K562 (cell line): ENCODE results near the gene GPD2. TPM values are rescaled to one million over a fixed set of nuclear protein-coding genes. Genes with fewer than 3 reads are reported as not detected.

Experiments
- ATAC-seq: fragments of 200-7000 bp; cut with Tn5 transposase; 3 replicates; pipeline ENCODE4 v1.9.1; 2020; ENCODE audit warnings: moderate library complexity
- BruUV-seq: library from RNA; stranded (reverse); fragments of 400-500 nt; replicated peaks from 2 replicates; lab custom pipeline; 2021; lab: Mats Ljungman, UMichigan
- CTCF ChIA-PET: fragments of 300-600 bp; formaldehyde crosslinking; extraction: SDS; loops from one replicate; lab custom pipeline; 2021; ENCODE audit warnings: low intra/inter-chr PET ratio; lab: Yijun Ruan, JAX
- POLR2A ChIA-PET: fragments of 300-600, 350-650 bp; sonication (Branson Sonifier 250); formaldehyde crosslinking; extraction: SDS; loops from one replicate; lab custom pipeline; 2021; ENCODE audit warnings: antibody characterized with exemption, inconsistent platforms; lab: Yijun Ruan, JAX
- DNase-seq, 4 experiments: peaks; one replicate each; pipeline versions ENCODE4 v3.0.0 to v3.0.0-alpha.2; 2011 to 2018; ENCODE audit warnings: low spot score in 3 of 4, mixed read lengths in 3 of 4; ENCODE audit errors: extremely low read depth in 1 of 4
- FAIRE-seq: peaks from 2 replicates; lab custom pipeline; 2011; peaks lifted over from hg19 to GRCh38; lab: Jason Lieb, UNC
- H2AFZ ChIP-seq: 2 replicates; pipeline ENCODE4 v1.6.0; 2011; ENCODE audit warnings: low read depth, low read length, control low read depth, inconsistent platforms
- H3K27ac ChIP-seq: fragments of 200-600 bp; 3 replicates; pipeline ENCODE4 v1.8.0; 2011; ENCODE audit warnings: low read depth, mild to moderate bottlenecking, control low read depth, inconsistent platforms, low read length, moderate library complexity, mixed read lengths; ENCODE audit errors: extremely low read depth
- H3K27me3 ChIP-seq, 2 experiments: fragments of 300-600 bp in 1 of 2; 2 replicates in 1 of 2; 3 replicates in 1 of 2; pipeline versions ENCODE4 v1.6.0 to v1.8.0; 2011; ENCODE audit warnings: inconsistent platforms in 2 of 2, low read length in 2 of 2, mild to moderate bottlenecking in 1 of 2, mixed read lengths in 1 of 2, moderate library complexity in 1 of 2; ENCODE audit not compliant: control insufficient read depth in 2 of 2, insufficient read depth in 2 of 2
- H3K36me3 ChIP-seq: fragments of 300-600 bp; 3 replicates; pipeline ENCODE4 v1.8.0; 2011; ENCODE audit warnings: mild to moderate bottlenecking, low read length, inconsistent platforms; ENCODE audit not compliant: control insufficient read depth, insufficient read depth
- H3K4me1 ChIP-seq, 2 experiments: fragments of 200-600 bp in 1 of 2; replicated peaks in 1 of 2; 2 replicates in 1 of 2; 3 replicates in 1 of 2; pipeline versions ENCODE4 v1.5.1 to v1.8.0; 2011; ENCODE audit warnings: inconsistent platforms in 2 of 2, low read length in 2 of 2, mild to moderate bottlenecking in 1 of 2, mixed read lengths in 1 of 2, moderate library complexity in 1 of 2; ENCODE audit not compliant: control insufficient read depth in 2 of 2, insufficient read depth in 2 of 2
- H3K4me2 ChIP-seq: 2 replicates; pipeline ENCODE4 v1.6.1; 2011; ENCODE audit warnings: low read length, control low read depth, inconsistent platforms, mixed read lengths; ENCODE audit not compliant: insufficient read depth
- H3K4me3 ChIP-seq: fragments of 200-600 bp; sonication (generic), shearing (Covaris generic); 2 replicates; pipeline ENCODE4 v1.5.1; 2016; ENCODE audit warnings: control low read depth, inconsistent platforms
- H3K79me2 ChIP-seq: fragments of 200-600 bp; 3 replicates; pipeline ENCODE4 v1.8.0; 2011; ENCODE audit warnings: low read length, inconsistent platforms; ENCODE audit not compliant: control insufficient read depth, insufficient read depth
- H3K9ac ChIP-seq, 2 experiments: 2 replicates each; pipeline versions ENCODE4 v1.6.0 to v1.6.1; 2011; ENCODE audit warnings: low read depth in 2 of 2, low read length in 2 of 2, control low read depth in 1 of 2, inconsistent platforms in 1 of 2, mild to moderate bottlenecking in 1 of 2, mixed read lengths in 1 of 2; ENCODE audit not compliant: insufficient read depth in 1 of 2
- H3K9me1 ChIP-seq: one replicate; pipeline ENCODE4 v1.6.0; 2011; ENCODE audit warnings: inconsistent platforms, mild to moderate bottlenecking, low read length, moderate library complexity; ENCODE audit not compliant: control insufficient read depth, insufficient read depth
- H3K9me3 ChIP-seq: replicated peaks from 2 replicates; pipeline ENCODE4 v1.5.1; 2011; ENCODE audit warnings: low read depth, low read length, inconsistent platforms; ENCODE audit not compliant: control insufficient read depth, insufficient read depth
- H4K20me1 ChIP-seq: replicated peaks from 2 replicates; pipeline ENCODE4 v1.6.1; 2011; ENCODE audit warnings: low read length, inconsistent platforms, mixed read lengths; ENCODE audit not compliant: control insufficient read depth, insufficient read depth
- CREM ChIP-seq: IDR thresholded peaks from 2 replicates; pipeline ENCODE4 v1.6.1; 2014; ENCODE audit warnings: antibody characterized with exemption, low read depth
- DACH1 ChIP-seq: fragments of 450-650 bp; IDR thresholded peaks from 2 replicates; pipeline ENCODE4 v1.6.1; 2018; ENCODE audit not compliant: partially characterized antibody
- KAT2B ChIP-seq: IDR thresholded peaks from one replicate; pipeline ENCODE4 v1.6.1; 2012; ENCODE audit warnings: low read depth, mild to moderate bottlenecking, control low read depth, inconsistent platforms, low read length, moderate library complexity
- KDM5B ChIP-seq: fragments of 200-600 bp; sonication (generic); IDR thresholded peaks from 2 replicates; pipeline ENCODE4 v1.6.1; 2012; ENCODE audit warnings: low read depth, mild to moderate bottlenecking, moderate library complexity, low read length, control low read depth, inconsistent platforms; ENCODE audit not compliant: insufficient replicate concordance
- MAFK ChIP-seq: IDR thresholded peaks from 2 replicates; pipeline ENCODE4 v1.6.1; 2011; ENCODE audit warnings: low read length, improper control_type of control experiment
- MTF1 ChIP-seq: fragments of 250-450 bp; sonication (Bioruptor Pico); IDR thresholded peaks from 2 replicates; pipeline ENCODE4 v1.9.0; 2021; ENCODE audit warnings: moderate library complexity, mild to moderate bottlenecking, inconsistent platforms, borderline replicate concordance
- MYBL2 ChIP-seq, 2 experiments: fragments of 450-650 bp in 1 of 2; sonication (generic) in 1 of 2; formaldehyde crosslinking in 1 of 2; IDR thresholded peaks; 2 replicates each; pipeline versions ENCODE4 v1.6.1 to v1.8.1; 2017 to 2022; ENCODE audit warnings: borderline replicate concordance in 1 of 2, inconsistent platforms in 1 of 2, low read depth in 1 of 2, mild to moderate bottlenecking in 1 of 2, missing genetic modification reagents in 1 of 2, moderate library complexity in 1 of 2
- NFIC ChIP-seq: fragments of 450-650 bp; IDR thresholded peaks from 2 replicates; pipeline ENCODE4 v1.6.1; 2017; ENCODE audit warnings: mild to moderate bottlenecking, inconsistent platforms
- TARDBP ChIP-seq: fragments of 450-650 bp; IDR thresholded peaks from 2 replicates; pipeline ENCODE4 v1.6.1; 2016
- ZBTB8A ChIP-seq: fragments of 450-650 bp; IDR thresholded peaks from 2 replicates; pipeline ENCODE4 v1.6.1; 2018; ENCODE audit warnings: mild to moderate bottlenecking, moderate library complexity; ENCODE audit not compliant: partially characterized antibody
- ZNF232 ChIP-seq: sonication (generic); formaldehyde crosslinking; IDR thresholded peaks from 2 replicates; pipeline ENCODE4 v1.8.0; 2022; ENCODE audit warnings: mild to moderate bottlenecking, missing genetic modification reagents
- WGBS: fragments of 100-300 bp; shearing (Covaris generic); methylation state at CpG from one replicate; pipeline ENCODE4 v1.1.6; 2016; ENCODE audit warnings: low coverage, mixed read lengths; ENCODE audit not compliant: insufficient coverage; ENCODE audit errors: missing lambda C conversion rate; 5-methylcytosine and 5-hydroxymethylcytosine counted together
- in situ Hi-C: fragments of 300-500 bp; cut with MboI; formaldehyde crosslinking; loops from 4 replicates; pipeline ENCODE4 v1.15.0; 2018; ENCODE audit warnings: inconsistent platforms, mixed read lengths
- intact Hi-C: fragments of 100-400 bp; cut with micrococcal nuclease; formaldehyde crosslinking; loops from 2 replicates; pipeline ENCODE4 v1.14.2; 2022
- polyA plus RNA-seq, 8 experiments: library from polyadenylated mRNA; depleted of rRNA in 4 of 8; stranded (reverse) in 5 of 8; unstranded in 3 of 8; fragments of >200 nt; fragmentation: Nextera tagmentation in 2 of 8; fragmentation: Illumina TruSeq in 1 of 8; extraction: Ambion mirVana in 2 of 8; extraction: Trizol in 1 of 8; gene quantifications; 2 replicates each; pipeline versions ENCODE4 v1.2.1 to v1.2.3, GENCODE V29; 2011 to 2014; ENCODE audit warnings: inconsistent platforms in 1 of 8, missing spikeins in 1 of 8
- total RNA-seq, 7 experiments: library from RNA; depleted of rRNA in 6 of 7; stranded (reverse); fragments of >200 nt in 6 of 7; fragmentation: Illumina TruSeq in 2 of 7; extraction: Trizol in 2 of 7; gene quantifications; 2 replicates each; pipeline versions ENCODE4 v1.2.1 to v1.2.3, GENCODE V29; 2011 to 2021; ENCODE audit warnings: low replicate concordance in 1 of 7
- TF ChIP-seq, protein P1 (sequence below): sonication (generic); formaldehyde crosslinking; IDR thresholded peaks from 2 replicates; pipeline ENCODE4 v1.9.0; 2022; ENCODE audit warnings: mild to moderate bottlenecking, missing genetic modification reagents
- TF ChIP-seq, protein P2 (sequence below): fragments of 250-450 bp; sonication (Bioruptor Pico); IDR thresholded peaks from 2 replicates; pipeline ENCODE4 v1.9.0; 2021; ENCODE audit warnings: mild to moderate bottlenecking, inconsistent platforms

Gene GPD2
- total and polyA plus RNA-seq, 9 of the 15 experiments (the other 6 are each of a cell fraction or from before 2014, with no cell fraction given) = 5.2 to 39.2 (median 19.0) TPM

DNA sequence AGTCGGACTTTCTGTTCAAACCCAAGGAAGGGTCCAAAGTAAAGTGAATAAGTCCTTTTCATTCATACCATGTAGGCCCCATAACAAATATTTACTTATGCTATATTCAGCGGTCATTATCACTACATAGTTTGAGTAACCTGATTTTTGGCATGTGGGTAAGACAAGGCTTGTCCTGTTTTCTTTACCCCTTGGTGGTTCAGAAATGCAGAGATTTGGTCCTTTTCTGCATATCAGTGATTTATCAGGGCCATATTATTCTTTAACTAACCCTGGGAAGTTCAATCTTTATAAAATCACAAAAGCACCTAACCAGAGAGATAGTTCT is 157.4 kb downstream of the GPD2 start (continued):
- no peak for TF ChIP-seq MYBL2 (IDR thresholded peaks at IDR 0.05; ENCODE audit: low read depth)
- TF ChIP-seq MYBL2 (CRISPR knock-in tag; IDR thresholded peaks at IDR 0.05; ENCODE audit: borderline replicate concordance) = no peak
- no peak for TF ChIP-seq ZNF232 (CRISPR knock-in tag)
- TF ChIP-seq DACH1 = no peak

DNA sequence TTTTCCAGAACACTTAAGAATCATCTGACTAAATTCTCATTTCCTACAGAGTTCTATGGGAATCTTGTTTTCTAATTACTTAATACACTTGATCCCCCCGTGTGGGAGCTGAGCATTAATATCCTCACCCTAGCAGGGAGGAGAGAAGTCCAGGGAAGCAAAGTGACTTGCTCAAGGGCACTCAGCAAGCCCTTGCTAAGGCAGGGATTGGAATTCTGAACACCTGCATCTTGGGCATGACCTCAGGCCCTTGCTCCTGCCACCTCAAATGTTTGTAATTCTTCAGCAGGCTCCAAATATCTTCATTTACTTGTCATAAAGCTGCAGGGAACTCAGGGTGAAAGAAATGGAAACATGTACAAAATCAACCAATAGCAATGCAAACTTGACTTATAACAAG is 162.4 kb downstream of the GPD2 start:
- FAIRE-seq = no peak
- no TSS peak for BruUV-seq
- DNase-seq = no peak
- POLR2A ChIA-PET = no interaction called here
- intact Hi-C loops (no loop called here), in situ Hi-C loops (no loop called here)
- Histone ChIP-seq H3K79me2 (no peaks in the 10 kb centered on the region), H3K36me3 (no peaks in the 10 kb centered on the region), H3K9me1 (no peaks in the 10 kb centered on the region), H3K4me3 (no peak overlapping the region), H3K9me3 (no peaks in the 10 kb centered on the region), H4K20me1 (no peaks in the 10 kb centered on the region), H3K9ac (no peak overlapping the region), H3K27ac (no peak overlapping the region), H3K4me1 (no peaks in the 10 kb centered on the region), H2AFZ (no peak overlapping the region), H3K4me2 (no peak overlapping the region), H3K27me3 (no peaks in the 10 kb centered on the region)
- WGBS = 0% methylated on average over 1 of the region's 1 CpG
- no peak for ATAC-seq
- TF ChIP-seq, protein P1, sequence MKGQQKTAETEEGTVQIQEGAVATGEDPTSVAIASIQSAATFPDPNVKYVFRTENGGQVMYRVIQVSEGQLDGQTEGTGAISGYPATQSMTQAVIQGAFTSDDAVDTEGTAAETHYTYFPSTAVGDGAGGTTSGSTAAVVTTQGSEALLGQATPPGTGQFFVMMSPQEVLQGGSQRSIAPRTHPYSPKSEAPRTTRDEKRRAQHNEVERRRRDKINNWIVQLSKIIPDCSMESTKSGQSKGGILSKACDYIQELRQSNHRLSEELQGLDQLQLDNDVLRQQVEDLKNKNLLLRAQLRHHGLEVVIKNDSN = no peak
- TF ChIP-seq KAT2B = no peak
- no peak for TF ChIP-seq NFIC
- no peak for TF ChIP-seq KDM5B
- TF ChIP-seq, protein P2, sequence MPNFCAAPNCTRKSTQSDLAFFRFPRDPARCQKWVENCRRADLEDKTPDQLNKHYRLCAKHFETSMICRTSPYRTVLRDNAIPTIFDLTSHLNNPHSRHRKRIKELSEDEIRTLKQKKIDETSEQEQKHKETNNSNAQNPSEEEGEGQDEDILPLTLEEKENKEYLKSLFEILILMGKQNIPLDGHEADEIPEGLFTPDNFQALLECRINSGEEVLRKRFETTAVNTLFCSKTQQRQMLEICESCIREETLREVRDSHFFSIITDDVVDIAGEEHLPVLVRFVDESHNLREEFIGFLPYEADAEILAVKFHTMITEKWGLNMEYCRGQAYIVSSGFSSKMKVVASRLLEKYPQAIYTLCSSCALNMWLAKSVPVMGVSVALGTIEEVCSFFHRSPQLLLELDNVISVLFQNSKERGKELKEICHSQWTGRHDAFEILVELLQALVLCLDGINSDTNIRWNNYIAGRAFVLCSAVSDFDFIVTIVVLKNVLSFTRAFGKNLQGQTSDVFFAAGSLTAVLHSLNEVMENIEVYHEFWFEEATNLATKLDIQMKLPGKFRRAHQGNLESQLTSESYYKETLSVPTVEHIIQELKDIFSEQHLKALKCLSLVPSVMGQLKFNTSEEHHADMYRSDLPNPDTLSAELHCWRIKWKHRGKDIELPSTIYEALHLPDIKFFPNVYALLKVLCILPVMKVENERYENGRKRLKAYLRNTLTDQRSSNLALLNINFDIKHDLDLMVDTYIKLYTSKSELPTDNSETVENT = no peak
- no peak for TF ChIP-seq MAFK
- TF ChIP-seq ZBTB8A = no peak
- TF ChIP-seq CREM = no peak
- no peak for TF ChIP-seq MTF1 (CRISPR knock-in tag)
- no peak for TF ChIP-seq TARDBP
- TF ChIP-seq, all 486 proteins: peak for 0
- CTCF ChIA-PET = no interaction called here
